A549 (cell line): Measurements from ENCODE around the gene SH3RF3.
"Not testable (repeated sequence)": the region's sequence is repeated elsewhere in the genome, so short reads cannot be mapped to it uniquely, and the experiment has no call there.

Experiments used
- CHD2 ChIP-seq: fragments of 150-350 bp; IDR thresholded peaks from 2 replicates; pipeline ENCODE4 v1.6.1; 2014; ENCODE audit warnings: low read length; ENCODE audit not compliant: partially characterized antibody
- CTCF ChIP-seq: fragments of >200 bp; sonication (Bioruptor Twin); formaldehyde crosslinking; IDR thresholded peaks from 3 replicates; pipeline ENCODE4 v1.5.1; 2016
- POLR2A ChIP-seq: IDR thresholded peaks from 2 replicates; pipeline ENCODE4 v1.6.1; 2012; ENCODE audit warnings: mild to moderate bottlenecking, low read length
- RFX5 ChIP-seq: fragments of 450-650 bp; IDR thresholded peaks from 2 replicates; pipeline ENCODE4 v1.7.1; 2014; ENCODE audit warnings: antibody characterized with exemption, mild to moderate bottlenecking, moderate library complexity

GRCh38 chr2:109221316-109221715 is 92.3 kb downstream of the SH3RF3 start:
- not testable (repeated sequence) for TF ChIP-seq POLR2A, RFX5, CTCF, CHD2
